Measurements from ENCODE around the gene CACNA1C.
"Not testable (repeated sequence)": the region's sequence is repeated elsewhere in the genome, so short reads cannot be mapped to it uniquely, and the experiment has no call there.

The CACNA1C gene

GRCh38 chr12:2113119-2113912, 60.5 kb downstream of the CACNA1C start:
- DNase-seq = no peak

DNA sequence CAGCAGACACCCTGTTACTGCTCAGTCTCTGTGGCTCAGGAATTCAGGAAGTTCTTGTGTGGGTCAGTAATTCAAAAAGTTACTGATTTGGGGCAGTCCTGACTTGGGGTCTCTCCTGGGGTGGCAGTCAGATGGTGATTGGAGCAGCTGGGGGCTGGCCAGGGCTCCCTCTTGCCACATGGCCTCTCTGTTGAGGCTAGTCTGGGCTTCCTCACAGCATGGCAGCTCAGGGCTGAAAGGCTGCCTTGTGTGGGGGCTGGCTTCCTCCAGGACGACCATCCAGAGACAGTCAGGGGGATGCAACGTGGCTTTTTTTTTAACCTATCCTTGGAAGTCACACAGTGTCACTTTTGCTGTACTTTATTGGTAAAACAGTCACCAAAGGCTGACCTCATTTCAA, 61.3 kb downstream of the CACNA1C start:
- DNase-seq = no peak

GRCh38 chr12:2115101-2115845, 62.5 kb downstream of the CACNA1C start:
- DNase-seq = no peak

DNA sequence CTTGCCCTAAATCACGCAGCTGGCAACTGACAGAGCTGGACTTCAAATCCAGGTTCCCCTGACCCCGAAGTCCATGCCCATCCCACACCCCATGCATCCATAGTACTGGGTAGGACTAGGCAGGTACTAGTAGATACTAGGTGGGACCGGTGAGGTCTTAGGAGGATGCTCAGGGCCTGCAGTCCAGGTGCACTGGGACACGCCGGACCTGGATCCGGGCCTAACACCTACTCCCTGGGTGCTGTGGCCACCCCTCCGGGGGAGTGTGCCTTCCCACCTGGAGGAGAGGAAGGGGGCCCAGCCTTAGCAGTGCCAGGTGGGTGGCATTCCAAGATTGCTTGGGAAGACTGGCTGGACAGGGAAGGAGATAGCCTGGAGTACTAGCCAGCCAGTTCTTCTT, 64.8 kb downstream of the CACNA1C start:
- no peak for DNase-seq

GRCh38 chr12:2118061-2118460, 65.3 kb downstream of the CACNA1C start:
- DNase-seq = no peak

DNA sequence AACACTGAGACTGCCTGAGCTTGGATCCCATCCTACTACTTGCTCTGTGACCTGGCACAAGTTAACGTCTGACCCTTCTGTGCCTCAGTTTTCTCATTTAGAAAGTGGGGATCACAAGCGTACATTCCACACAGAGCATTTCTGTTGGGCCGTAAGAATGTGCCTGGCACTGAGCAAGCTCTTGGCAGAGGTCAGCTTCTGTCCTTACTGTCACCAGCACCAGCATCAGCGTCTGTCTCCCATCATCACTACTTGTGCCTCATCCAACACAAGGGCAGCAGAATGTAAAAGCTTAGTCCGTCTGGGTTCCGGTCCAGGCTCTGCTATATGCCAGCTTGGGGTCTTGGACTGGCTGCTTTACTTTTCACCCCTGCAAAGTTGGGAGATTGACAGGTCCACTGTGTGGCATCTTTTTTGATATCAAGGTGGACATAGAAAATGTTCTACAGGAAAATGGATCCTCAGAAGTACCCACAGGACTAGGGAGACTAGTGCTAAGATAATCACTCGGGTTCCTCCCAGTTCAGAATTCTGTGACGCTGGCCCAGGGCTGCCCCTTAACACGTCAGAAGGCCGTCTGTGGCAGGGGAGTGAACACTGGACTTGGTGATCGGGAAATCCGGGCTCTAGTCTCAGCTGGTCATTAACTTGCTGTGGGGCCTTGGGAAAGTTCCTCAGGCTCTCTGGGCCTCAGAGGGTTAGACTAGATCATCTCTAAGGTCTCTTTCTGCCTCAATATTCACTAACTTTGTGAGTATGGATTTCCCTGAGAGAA, 65.9 kb downstream of the CACNA1C start:
- no peak for DNase-seq

- no peak for DNase-seq
Observed at GRCh38 chr12:2119266-2119665, 66.5 kb downstream of the CACNA1C start.

DNA sequence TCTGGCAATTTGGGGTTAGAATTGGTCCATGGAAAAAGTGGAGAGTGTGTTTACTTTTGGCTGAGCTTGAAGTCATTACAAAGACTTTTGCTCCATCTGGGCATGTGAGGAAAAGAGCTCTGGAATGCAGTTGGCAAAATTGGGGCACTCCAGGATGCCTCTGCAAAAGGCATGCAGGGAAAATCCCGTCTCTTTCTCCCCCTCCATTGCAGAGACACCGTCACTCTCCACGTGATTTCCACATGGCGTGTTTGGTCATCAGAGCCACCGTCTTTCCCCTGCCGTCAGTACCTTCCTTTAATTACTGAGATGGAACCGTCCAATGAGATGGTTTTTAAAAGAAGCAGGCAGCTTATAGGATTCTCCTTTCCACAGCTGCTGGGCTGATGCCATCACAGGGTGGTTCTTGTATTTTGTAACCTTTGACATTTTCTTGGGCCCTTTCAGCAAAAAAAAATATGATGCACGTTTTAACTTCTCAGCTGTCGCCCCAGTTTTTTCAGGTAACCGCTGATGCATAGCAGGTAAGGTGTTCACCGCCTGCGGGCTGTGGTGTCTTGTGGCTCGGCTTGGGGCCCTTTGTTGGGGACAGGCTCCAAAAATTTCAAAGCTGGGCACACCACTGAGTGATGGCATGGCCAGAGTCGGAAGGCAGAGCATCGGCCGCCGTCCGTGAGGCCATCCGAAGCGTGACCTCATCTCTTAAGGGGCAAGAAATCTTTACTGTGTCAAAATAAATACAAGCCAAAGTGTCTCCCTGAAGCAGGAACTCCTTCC, 68.4 kb downstream of the CACNA1C start:
- no peak for DNase-seq

DNA sequence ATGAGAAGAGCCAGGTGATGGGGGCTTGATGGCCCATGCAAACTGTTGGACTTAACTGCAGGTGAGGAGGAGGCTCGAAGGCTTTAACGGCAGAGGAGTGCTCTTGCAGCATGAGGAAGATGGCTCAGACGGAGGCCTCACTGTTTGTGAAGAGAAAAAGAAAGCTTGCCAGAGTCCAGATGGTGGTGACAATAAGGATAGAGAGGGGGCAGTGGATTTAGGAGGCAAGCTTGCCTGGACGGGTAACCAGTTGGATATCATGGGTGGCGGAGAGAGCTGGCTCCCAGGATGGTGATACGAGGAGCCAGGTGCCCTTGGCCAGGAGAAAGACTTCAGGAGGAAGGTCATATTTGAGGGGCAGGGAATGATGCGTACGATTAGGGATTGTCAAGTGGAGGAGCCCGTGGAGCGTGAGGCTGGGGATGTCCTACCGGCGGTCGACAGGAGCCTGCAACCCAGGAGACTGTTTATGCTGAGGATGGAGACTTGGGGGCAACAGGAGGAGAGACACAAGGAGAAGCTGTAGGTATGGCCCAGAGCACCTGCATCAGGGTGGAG, 71.8 kb downstream of the CACNA1C start:
- DNase-seq = no peak

DNA sequence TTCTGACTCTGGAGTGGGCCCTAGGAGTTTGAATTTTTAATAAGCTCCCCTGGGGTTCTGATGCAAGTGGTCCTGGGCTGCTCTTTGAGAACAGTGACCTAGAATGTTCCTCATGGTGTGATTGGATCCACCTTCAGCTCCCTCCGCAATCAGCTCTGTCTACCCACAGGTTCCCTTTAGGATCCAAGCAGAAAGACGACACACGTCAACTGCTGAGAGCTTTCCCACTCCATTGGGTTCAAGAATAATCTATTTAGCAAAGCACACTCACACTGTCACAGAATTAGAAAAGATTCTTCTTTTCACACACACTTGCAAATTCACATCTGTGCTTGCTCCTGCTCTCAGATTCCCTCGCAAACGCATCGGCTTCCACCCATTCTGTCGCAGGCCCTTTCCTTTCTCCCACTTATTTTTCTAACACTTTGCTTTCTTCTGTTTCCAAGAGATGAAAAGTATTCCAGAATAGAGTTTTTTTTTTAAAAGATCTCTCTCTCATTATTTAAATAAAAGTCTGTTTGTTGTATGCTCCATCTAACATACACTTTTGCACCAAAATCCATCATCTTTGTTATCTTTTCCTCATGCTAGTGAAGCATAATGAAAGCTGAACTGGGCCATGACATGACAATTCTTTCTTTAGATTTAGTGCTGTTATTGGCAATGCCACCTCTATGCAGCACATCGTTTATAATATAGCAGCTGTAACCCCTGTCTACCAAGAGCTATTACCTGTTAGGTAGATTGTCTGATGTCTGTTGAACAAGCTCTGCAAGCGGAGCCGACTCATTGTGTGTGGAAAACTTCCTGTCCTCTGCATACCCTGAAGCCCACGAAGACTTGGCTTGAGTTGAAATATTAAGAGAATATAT, 73.1 kb downstream of the CACNA1C start:
- DNase-seq = no peak

- no peak for DNase-seq
Observed at GRCh38 chr12:2126676-2127406, 74.1 kb downstream of the CACNA1C start.

GRCh38 chr12:2129076-2129475, 76.3 kb downstream of the CACNA1C start:
- no peak for DNase-seq

- DNase-seq = not testable (repeated sequence)
Observed at GRCh38 chr12:2135661-2136418, 83.1 kb downstream of the CACNA1C start.

DNA sequence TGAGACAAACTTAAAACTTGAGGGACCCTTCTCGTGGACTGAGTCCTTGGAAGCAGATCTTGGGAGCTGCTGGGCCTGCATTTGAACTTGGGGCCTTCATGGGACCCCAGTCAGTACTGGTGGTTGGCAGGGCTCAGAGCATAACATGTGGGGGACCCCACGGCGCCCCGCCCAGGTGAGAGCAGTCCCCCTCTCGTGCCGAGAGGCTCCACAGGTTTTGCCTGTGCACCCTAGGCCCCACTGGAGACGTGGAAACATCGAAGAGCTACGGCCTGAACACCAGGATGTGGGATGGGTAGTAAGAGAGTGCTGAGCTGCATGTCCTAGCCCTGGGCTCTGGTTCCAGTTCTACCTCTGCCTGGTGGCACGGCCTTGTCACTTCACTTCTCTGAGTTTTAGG, 84.1 kb downstream of the CACNA1C start:
- DNase-seq = no peak

DNA sequence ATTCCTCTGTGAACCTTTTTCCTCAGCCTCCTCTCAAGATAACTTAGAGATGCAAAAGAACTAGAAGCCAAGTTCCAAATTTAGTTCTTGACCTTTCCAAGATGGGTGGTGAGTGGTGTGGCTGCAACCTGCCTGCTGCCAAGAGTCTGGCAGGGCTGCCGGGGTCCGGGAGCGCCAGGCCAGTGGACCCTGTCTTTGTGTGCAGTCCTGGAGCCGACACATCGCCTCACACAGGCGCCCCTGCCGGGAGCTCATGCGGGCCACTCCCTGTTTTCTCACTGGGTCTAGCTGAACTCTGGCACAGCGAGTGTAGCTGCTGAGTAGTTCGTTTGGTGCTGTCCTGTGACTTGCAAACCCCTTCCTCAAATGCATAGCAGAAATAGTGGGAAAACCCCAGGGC, 84.9 kb downstream of the CACNA1C start:
- DNase-seq = no peak

- DNase-seq = no peak
Observed at GRCh38 chr12:2138294-2138693, 85.5 kb downstream of the CACNA1C start.

DNA sequence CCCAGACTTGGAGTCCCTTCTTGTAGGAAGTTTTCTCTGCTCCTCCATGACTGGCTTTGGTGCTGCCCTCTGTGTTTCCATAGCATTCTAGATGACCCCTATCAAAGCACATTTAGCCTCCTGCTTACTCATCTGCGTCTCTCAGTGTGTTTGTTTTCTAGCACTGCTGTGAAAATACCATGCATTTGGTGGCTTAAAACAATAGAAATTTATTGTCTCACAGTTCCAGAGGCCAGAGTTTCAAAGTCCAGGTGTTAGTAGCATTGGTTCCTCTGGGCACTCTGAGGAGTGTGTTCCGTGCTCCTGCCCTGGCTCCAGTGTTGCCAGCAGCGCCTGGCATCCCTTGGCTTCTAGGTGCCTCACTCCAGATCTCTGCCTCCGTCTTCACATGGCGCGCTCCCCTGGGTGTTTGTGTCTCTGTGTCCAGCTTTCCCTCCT, 86.1 kb downstream of the CACNA1C start:
- DNase-seq = no peak

GRCh38 chr12:2139651-2140050, 86.9 kb downstream of the CACNA1C start:
- no peak for DNase-seq

- no peak for DNase-seq
Observed at GRCh38 chr12:2140858-2141519, 88.2 kb downstream of the CACNA1C start.
